Stomach smooth muscle (tissue), 2 donors: ENCODE measurements around the gene SPINT2.
"Not testable (repeated sequence)": the region's sequence is repeated elsewhere in the genome, so short reads cannot be mapped to it uniquely, and the experiment has no call there.

Experiments
- H3K27ac ChIP-seq: one replicate; pipeline ENCODE4 v1.7.0; 2013; ENCODE audit warnings: mild to moderate bottlenecking, low read length, inconsistent platforms
- H3K27me3 ChIP-seq, 2 donors: one replicate each; pipeline ENCODE4 v1.7.0; 2013; ENCODE audit warnings: low read length in 2 of 2; ENCODE audit not compliant: insufficient read depth in 2 of 2, control insufficient read depth in 1 of 2
- H3K36me3 ChIP-seq, 2 donors: one replicate each; pipeline ENCODE4 v1.7.0; 2013; ENCODE audit warnings: low read length in 2 of 2; ENCODE audit not compliant: control insufficient read depth in 2 of 2, insufficient read depth in 2 of 2
- H3K4me1 ChIP-seq: one replicate; pipeline ENCODE4 v1.7.0; 2013; ENCODE audit warnings: low read length; ENCODE audit not compliant: control insufficient read depth, insufficient read depth
- H3K4me3 ChIP-seq, 2 donors: one replicate each; pipeline ENCODE4 v1.7.0; 2013; ENCODE audit warnings: low read length in 2 of 2
- H3K9ac ChIP-seq, 2 donors: one replicate each; pipeline ENCODE4 v1.7.0; 2013; ENCODE audit warnings: low read length in 2 of 2, mild to moderate bottlenecking in 1 of 2
- H3K9me3 ChIP-seq, 2 donors: one replicate each; pipeline ENCODE4 v1.7.0; 2013; ENCODE audit warnings: low read length in 2 of 2; ENCODE audit not compliant: control insufficient read depth in 2 of 2
- donor health status: healthy.
- donor health status: Pancreatic carcinoma.

The SPINT2 gene

GRCh38 chr19:38253788-38254187 lies 10.6 kb upstream of the SPINT2 start:
- Histone ChIP-seq H3K4me3 (peak overlapping the region; percentile 84 to 98), H3K9ac (peak overlapping the region; percentile 98 to 100), H3K27me3 (no peaks in the 10 kb centered on the region), H3K9me3 (no peaks in the 10 kb centered on the region), H3K4me1 (peaks cover 44% of the 10 kb centered on the region), H3K36me3 (peaks cover 0 to 4% of the 10 kb centered on the region in 2 donors), H3K27ac (peak overlapping the region; percentile 100)

- H3K27me3 ChIP-seq: no peaks in the 10 kb centered on the region
- H3K4me3 ChIP-seq: peak overlapping the region; percentile 80 to 86
- peak overlapping the region; percentile 100 for H3K27ac ChIP-seq
- peaks cover 0 to 4% of the 10 kb centered on the region in 2 donors for H3K36me3 ChIP-seq
- peak overlapping the region; percentile 79 to 100 for H3K9ac ChIP-seq
- no peaks in the 10 kb centered on the region for H3K9me3 ChIP-seq
- H3K4me1 ChIP-seq: peaks cover 42% of the 10 kb centered on the region
These were observed 8.9 kb upstream of the SPINT2 start for GRCh38 chr19:38255383-38256014.

GRCh38 chr19:38261942-38262341 lies 2.4 kb upstream of the SPINT2 start:
- H3K9me3 ChIP-seq, H3K9ac ChIP-seq, H3K27ac ChIP-seq, H3K4me3 ChIP-seq, H3K36me3 ChIP-seq: not testable (repeated sequence)
- peaks cover 7 to 19% of the 10 kb centered on the region in 2 donors for H3K27me3 ChIP-seq
- H3K4me1 ChIP-seq: peaks cover 15% of the 10 kb centered on the region

GRCh38 chr19:38262585-38263268 lies 1.6 kb upstream of the SPINT2 start:
- H3K27me3 ChIP-seq: peaks cover 7 to 19% of the 10 kb centered on the region in 2 donors
- peaks cover 15% of the 10 kb centered on the region for H3K4me1 ChIP-seq
- H3K9ac ChIP-seq: no peak overlapping the region
- no peak overlapping the region for H3K4me3 ChIP-seq
- H3K9me3 ChIP-seq: no peaks in the 10 kb centered on the region
- no peak overlapping the region for H3K27ac ChIP-seq
- H3K36me3 ChIP-seq: no peaks in the 10 kb centered on the region

- peak overlapping the region; percentile 40 to 69 for H3K4me3 ChIP-seq
- peaks cover 7 to 19% of the 10 kb centered on the region in 2 donors for H3K27me3 ChIP-seq
- no peaks in the 10 kb centered on the region for H3K9me3 ChIP-seq
- H3K36me3 ChIP-seq: no peaks in the 10 kb centered on the region
- no peak overlapping the region for H3K9ac ChIP-seq
- H3K27ac ChIP-seq: no peak overlapping the region
- peaks cover 15% of the 10 kb centered on the region for H3K4me1 ChIP-seq
These were observed 486 bp upstream of the SPINT2 start for GRCh38 chr19:38263689-38264485.

GRCh38 chr19:38265213-38265861 lies 964 bp downstream of the SPINT2 start:
- H3K4me3 ChIP-seq: peak overlapping the region in 1 of 2 donors; percentile 35
- peaks cover 15% of the 10 kb centered on the region for H3K4me1 ChIP-seq
- H3K36me3 ChIP-seq: no peaks in the 10 kb centered on the region
- peaks cover 7 to 19% of the 10 kb centered on the region in 2 donors for H3K27me3 ChIP-seq
- no peak overlapping the region for H3K9ac ChIP-seq
- H3K9me3 ChIP-seq: no peaks in the 10 kb centered on the region
- H3K27ac ChIP-seq: no peak overlapping the region

GRCh38 chr19:38265921-38266429 lies 1.6 kb downstream of the SPINT2 start:
- H3K4me1 ChIP-seq: peaks cover 15% of the 10 kb centered on the region
- no peaks in the 10 kb centered on the region for H3K9me3 ChIP-seq
- no peaks in the 10 kb centered on the region for H3K36me3 ChIP-seq
- H3K27ac ChIP-seq: no peak overlapping the region
- no peak overlapping the region for H3K9ac ChIP-seq
- peaks cover 7 to 19% of the 10 kb centered on the region in 2 donors for H3K27me3 ChIP-seq
- no peak overlapping the region for H3K4me3 ChIP-seq

GRCh38 chr19:38266981-38267597 lies 2.7 kb downstream of the SPINT2 start:
- Histone ChIP-seq H3K4me1 (peaks cover 15% of the 10 kb centered on the region), H3K4me3 (no peak overlapping the region), H3K36me3 (no peaks in the 10 kb centered on the region), H3K27me3 (peaks cover 7 to 19% of the 10 kb centered on the region in 2 donors), H3K9me3 (no peaks in the 10 kb centered on the region), H3K27ac (no peak overlapping the region), H3K9ac (no peak overlapping the region)

- no peaks in the 10 kb centered on the region for H3K9me3 ChIP-seq
- H3K9ac ChIP-seq: no peak overlapping the region
- H3K4me1 ChIP-seq: peaks cover 15% of the 10 kb centered on the region
- no peaks in the 10 kb centered on the region for H3K36me3 ChIP-seq
- peaks cover 7 to 19% of the 10 kb centered on the region in 2 donors for H3K27me3 ChIP-seq
- no peak overlapping the region for H3K27ac ChIP-seq
- no peak overlapping the region for H3K4me3 ChIP-seq
These were observed 3.5 kb downstream of the SPINT2 start for GRCh38 chr19:38267761-38268483.
